ENCODE results near the gene TBC1D14.
"Not testable (repeated sequence)": the region's sequence is repeated elsewhere in the genome, so short reads cannot be mapped to it uniquely, and the experiment has no call there.

The TBC1D14 gene

GRCh38 chr4:6909113-6909969 lies at the start of gene TBC1D14:
TSS of gene TBC1D14 (plus strand) at chr4:6909826. CDS start at chr4:6923390, 13,564 bp downstream.
- peak; percentile 85 for DNase-seq

- DNase-seq = no peak
These were observed 41.2 kb upstream of the TBC1D14 start for GRCh38 chr4:6868386-6868785.

- no peak for DNase-seq
These were observed 39.7 kb upstream of the TBC1D14 start for GRCh38 chr4:6869944-6870343.

GRCh38 chr4:6873291-6873690 lies 36.3 kb upstream of the TBC1D14 start:
- DNase-seq = no peak

- DNase-seq = peak; percentile 77
These were observed 35.7 kb upstream of the TBC1D14 start for GRCh38 chr4:6873792-6874461.

- no peak for DNase-seq
These were observed 34.6 kb upstream of the TBC1D14 start for GRCh38 chr4:6874981-6875380.

- peak; percentile 27 for DNase-seq
These were observed 34.2 kb upstream of the TBC1D14 start for GRCh38 chr4:6875431-6875831.

- no peak for DNase-seq
These were observed 33.2 kb upstream of the TBC1D14 start for GRCh38 chr4:6876440-6876839.

GRCh38 chr4:6877067-6877466 lies 32.6 kb upstream of the TBC1D14 start:
- DNase-seq = no peak

- DNase-seq = no peak
These were observed 31.1 kb upstream of the TBC1D14 start for GRCh38 chr4:6878451-6879059.

GRCh38 chr4:6880691-6881090 lies 28.9 kb upstream of the TBC1D14 start:
- no peak for DNase-seq

GRCh38 chr4:6881908-6882307 lies 27.7 kb upstream of the TBC1D14 start:
- no peak for DNase-seq

- DNase-seq = no peak
These were observed 25.2 kb upstream of the TBC1D14 start for GRCh38 chr4:6884341-6884870.

GRCh38 chr4:6885953-6886557 lies 23.6 kb upstream of the TBC1D14 start:
- DNase-seq = peak; percentile 23

- DNase-seq = no peak
These were observed 22.7 kb upstream of the TBC1D14 start for GRCh38 chr4:6886886-6887285.

GRCh38 chr4:6887591-6888371 lies 21.8 kb upstream of the TBC1D14 start:
- DNase-seq = no peak

- DNase-seq = no peak
These were observed 21.0 kb upstream of the TBC1D14 start for GRCh38 chr4:6888506-6889071.

- no peak for DNase-seq
These were observed 20.4 kb upstream of the TBC1D14 start for GRCh38 chr4:6889101-6889735.

GRCh38 chr4:6889736-6890324 lies 19.8 kb upstream of the TBC1D14 start:
- no peak for DNase-seq

GRCh38 chr4:6890358-6890757 lies 19.3 kb upstream of the TBC1D14 start:
- no peak for DNase-seq

- DNase-seq = not testable (repeated sequence)
These were observed 18.7 kb upstream of the TBC1D14 start for GRCh38 chr4:6890971-6891370.

Measured in CD4-positive, alpha-beta T cell treated with Interleukin-4 for 4 hours (primary cell).